Stomach (tissue), 9 donors: ENCODE results near the gene RD3L. TPM values are rescaled to one million over a fixed set of nuclear protein-coding genes. Genes with fewer than 3 reads are reported as not detected.

ENCODE experiments used
- DNase-seq, 2 donors: peaks; one replicate each; pipeline versions ENCODE4 v3.0.0 to v3.0.0-alpha.2; 2013 to 2019
- H3K27ac ChIP-seq, 5 donors: fragments of 200-600 bp in 4 of 5; sonication (generic) in 4 of 5; one replicate each; pipeline ENCODE4 v1.5.1; 2013 to 2019; ENCODE audit warnings: mild to moderate bottlenecking in 1 of 5, moderate library complexity in 1 of 5
- H3K27me3 ChIP-seq, 3 donors: fragments of 200-600 bp; sonication (generic); one replicate each; pipeline ENCODE4 v1.5.1; 2017 to 2019; ENCODE audit warnings: mixed run types in 1 of 3
- H3K36me3 ChIP-seq, 4 donors: fragments of 200-600 bp; sonication (generic); 1 replicate in 3 of 4; 2 replicates in 1 of 4; pipeline ENCODE4 v1.5.1; 2016 to 2019
- H3K4me1 ChIP-seq, 4 donors: fragments of 200-600 bp; sonication (generic); one replicate each; pipeline ENCODE4 v1.5.1; 2016 to 2019
- H3K4me3 ChIP-seq, 4 donors: fragments of 200-600 bp; sonication (generic) in 3 of 4; one replicate each; pipeline ENCODE4 v1.5.1; 2016 to 2019; ENCODE audit warnings: mild to moderate bottlenecking in 1 of 4
- H3K9me3 ChIP-seq, 4 donors: fragments of 200-600 bp; sonication (generic); one replicate each; pipeline ENCODE4 v1.5.1; 2016 to 2019
- CTCF ChIP-seq, 7 experiments: fragments of 450-650 bp in 4 of 7; fragments of 200-600 bp in 3 of 7; sonication (generic) in 3 of 7; IDR thresholded peaks; one replicate each; pipeline ENCODE4 v1.5.1; 2016 to 2019; ENCODE audit warnings: antibody characterized with exemption in 7 of 7, control low read depth in 2 of 7, mild to moderate bottlenecking in 1 of 7
- EP300 ChIP-seq: sonication (generic); formaldehyde crosslinking; IDR thresholded peaks from one replicate; pipeline ENCODE4 v1.6.1; 2017; ENCODE audit warnings: antibody characterized with exemption
- POLR2A ChIP-seq, 4 donors: fragments of 450-650 bp; IDR thresholded peaks; one replicate each; pipeline ENCODE4 v1.6.1; 2016; ENCODE audit warnings: antibody characterized with exemption in 4 of 4, control low read depth in 2 of 4, mild to moderate bottlenecking in 1 of 4, moderate library complexity in 1 of 4
- POLR2AphosphoS5 ChIP-seq, 3 donors: sonication (generic); formaldehyde crosslinking; IDR thresholded peaks; one replicate each; pipeline ENCODE4 v1.6.1; 2016; ENCODE audit warnings: antibody characterized with exemption in 3 of 3
- WGBS, 5 donors: extraction: QIAGEN DNeasy Blood & Tissue Kit in 3 of 5; methylation state at CpG; one replicate each; pipeline versions ENCODE4 v1.1.5 to v1.1.7; 2013 to 2018; 5-methylcytosine and 5-hydroxymethylcytosine counted together
- intact Hi-C: fragments of 100-400 bp; cut with DNase I; formaldehyde crosslinking; loops from one replicate; pipeline ENCODE4 v1.15.1; 2023; ENCODE audit warnings: low total_unique reads
- polyA plus RNA-seq, 3 donors: library from polyadenylated mRNA; stranded (reverse); fragments of 200-250 nt; gene quantifications; one replicate each; pipeline ENCODE4 v1.2.3, GENCODE V29; 2013
- total RNA-seq, 5 donors: library from RNA; depleted of rRNA; stranded (reverse); fragments of >200 nt; gene quantifications; one replicate each; pipeline versions ENCODE4 v1.1.0 to v1.2.3, GENCODE V29; 2014 to 2016
- donor health status: healthy with polysubstance abuse.
- donor health status: Bipolar disorder and iron deficiency.
- donor health status: healthy.

The RD3L gene
- total and polyA plus RNA-seq, 8 donors = not detected

- Histone ChIP-seq H3K27ac (peak overlapping the region in 4 of 5 donors; percentile 5 to 52 (median 14)), H3K9me3 (no peaks in the 10 kb centered on the region), H3K4me3 (peak overlapping the region in 2 of 4 donors; percentile 12 to 14), H3K4me1 (peaks cover 7 to 14% (median 14%) of the 10 kb centered on the region in 4 donors), H3K36me3 (peaks cover 41 to 56% (median 47%) of the 10 kb centered on the region in 4 donors), H3K27me3 (no peaks in the 10 kb centered on the region)
- peak; percentile 94 for DNase-seq
- intact Hi-C loops = no loop called here
- TF ChIP-seq CTCF (IDR thresholded peaks at IDR 0.05) (peak in 5 of 7 experiments; percentile 73 to 96 (median 78)), POLR2AphosphoS5 (IDR thresholded peaks at IDR 0.05) (peak; percentile 28 to 93 (median 43)), EP300 (no peak), POLR2A (IDR thresholded peaks at IDR 0.05) (no peak)
- 22 to 28% (median 26%) methylated on average over 20 of the region's 20 CpGs for WGBS, 5 donors
Measured at GRCh38 chr14:103910262-103910935, 31.9 kb downstream of the RD3L start.

- H3K9me3 ChIP-seq = no peaks in the 10 kb centered on the region
- peak overlapping the region in 2 of 4 donors; percentile 12 to 14 for H3K4me3 ChIP-seq
- H3K4me1 ChIP-seq = peaks cover 7 to 14% (median 14%) of the 10 kb centered on the region in 4 donors
- TF ChIP-seq EP300 = no peak
- no peak for TF ChIP-seq CTCF (IDR thresholded peaks at IDR 0.05)
- no peak for TF ChIP-seq POLR2AphosphoS5 (IDR thresholded peaks at IDR 0.05)
- TF ChIP-seq POLR2A (IDR thresholded peaks at IDR 0.05) = no peak
- no peak for DNase-seq
- peaks cover 34 to 48% (median 40%) of the 10 kb centered on the region in 4 donors for H3K36me3 ChIP-seq
- intact Hi-C loops = loop anchor here (5.0 kb wide), 1 partner anchor 102 kb away; no protein-coding TSS in a partner anchor
- peak overlapping the region in 4 of 5 donors; percentile 5 to 52 (median 14) for H3K27ac ChIP-seq
- 75 to 83% (median 79%) methylated on average over 25 to 26 of the region's 26 CpGs for WGBS, 5 donors
- no peaks in the 10 kb centered on the region for H3K27me3 ChIP-seq
Measured at GRCh38 chr14:103909531-103910261, 32.6 kb downstream of the RD3L start.

- WGBS, 5 donors = 91 to 99% (median 95%) methylated on average over 4 of the region's 4 CpGs
- Histone ChIP-seq H3K4me1 (peaks cover 7 to 14% (median 14%) of the 10 kb centered on the region in 4 donors), H3K27me3 (no peaks in the 10 kb centered on the region), H3K36me3 (peaks cover 25 to 37% (median 29%) of the 10 kb centered on the region in 4 donors), H3K27ac (no peak overlapping the region), H3K4me3 (no peak overlapping the region), H3K9me3 (no peaks in the 10 kb centered on the region)
- TF ChIP-seq POLR2AphosphoS5 (IDR thresholded peaks at IDR 0.05) (no peak), EP300 (no peak), CTCF (IDR thresholded peaks at IDR 0.05) (no peak), POLR2A (IDR thresholded peaks at IDR 0.05) (no peak)
- no peak for DNase-seq
- intact Hi-C loops = loop anchor here (5.0 kb wide), 1 partner anchor 101 kb away; no protein-coding TSS in a partner anchor
Measured at GRCh38 chr14:103908580-103908979, 33.7 kb downstream of the RD3L start.

- no peaks in the 10 kb centered on the region for H3K9me3 ChIP-seq
- H3K36me3 ChIP-seq = peaks cover 0 to 11% (median 2%) of the 10 kb centered on the region in 4 donors
- TF ChIP-seq CTCF (IDR thresholded peaks at IDR 0.05) (no peak), POLR2A (IDR thresholded peaks at IDR 0.05) (no peak)
- H3K4me3 ChIP-seq = no peak overlapping the region
- no peak overlapping the region for H3K27ac ChIP-seq
- 54 to 71% (median 59%) methylated on average over 15 to 22 of the region's 22 CpGs for WGBS, 5 donors
- DNase-seq = peak in 1 of 2 donors; percentile 38
- intact Hi-C loops = loop anchor here (5.0 kb wide), 1 partner anchor 99 kb away; no protein-coding TSS in a partner anchor
- peaks cover 7 to 19% (median 16%) of the 10 kb centered on the region in 4 donors for H3K4me1 ChIP-seq
- peaks cover 0 to 2% (median 0%) of the 10 kb centered on the region in 3 donors for H3K27me3 ChIP-seq
Measured at GRCh38 chr14:103905842-103906456, 36.4 kb downstream of the RD3L start.
